Measurements from ENCODE around the gene PGAM5.

DNA sequence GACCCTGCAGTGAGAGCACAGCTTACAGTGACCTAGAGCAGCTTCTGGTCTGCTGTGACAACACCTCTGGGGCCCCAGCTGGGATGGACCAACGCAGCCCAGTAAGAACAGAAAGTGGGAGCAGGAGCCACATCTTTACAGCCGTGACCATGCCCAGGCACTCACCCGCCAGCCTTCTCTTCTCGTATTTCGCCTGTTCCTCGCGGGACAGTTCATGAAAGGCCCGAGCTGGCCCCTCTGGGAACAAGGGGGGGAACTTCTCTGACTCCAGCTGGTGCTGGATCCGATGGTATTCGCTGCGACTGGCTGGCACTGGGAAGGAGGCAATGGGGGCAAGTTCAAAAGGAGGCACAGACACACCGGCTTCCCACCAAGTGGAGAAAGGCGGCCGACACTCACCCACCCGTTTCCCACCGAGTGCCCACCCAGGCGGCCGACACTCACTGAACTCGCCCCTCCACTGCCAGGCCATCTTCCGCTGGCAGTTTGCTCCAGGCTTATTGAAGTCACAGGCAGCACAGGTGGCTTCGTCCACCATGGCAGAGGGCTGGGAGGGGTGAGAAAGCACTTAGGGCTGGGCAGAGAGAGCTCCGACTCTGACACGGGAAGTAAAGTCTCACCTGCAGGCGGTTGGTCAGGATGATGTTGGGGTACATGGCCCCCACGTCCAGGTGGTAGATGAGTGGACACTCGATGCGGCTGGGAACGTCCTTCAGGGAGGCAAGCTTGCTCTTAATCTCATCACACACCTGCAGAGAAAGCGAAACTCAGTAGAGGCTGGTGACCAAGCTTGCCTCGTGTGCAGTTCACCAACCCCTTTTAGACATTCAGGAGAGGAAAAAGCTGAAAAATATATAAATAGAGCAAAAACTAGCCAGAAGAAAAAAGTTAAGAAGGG, 42.2 kb upstream of the PGAM5 start:
- TF ChIP-seq POLR2AphosphoS5 (IDR thresholded peaks at IDR 0.05) = no peak
- TF ChIP-seq, protein P1, sequence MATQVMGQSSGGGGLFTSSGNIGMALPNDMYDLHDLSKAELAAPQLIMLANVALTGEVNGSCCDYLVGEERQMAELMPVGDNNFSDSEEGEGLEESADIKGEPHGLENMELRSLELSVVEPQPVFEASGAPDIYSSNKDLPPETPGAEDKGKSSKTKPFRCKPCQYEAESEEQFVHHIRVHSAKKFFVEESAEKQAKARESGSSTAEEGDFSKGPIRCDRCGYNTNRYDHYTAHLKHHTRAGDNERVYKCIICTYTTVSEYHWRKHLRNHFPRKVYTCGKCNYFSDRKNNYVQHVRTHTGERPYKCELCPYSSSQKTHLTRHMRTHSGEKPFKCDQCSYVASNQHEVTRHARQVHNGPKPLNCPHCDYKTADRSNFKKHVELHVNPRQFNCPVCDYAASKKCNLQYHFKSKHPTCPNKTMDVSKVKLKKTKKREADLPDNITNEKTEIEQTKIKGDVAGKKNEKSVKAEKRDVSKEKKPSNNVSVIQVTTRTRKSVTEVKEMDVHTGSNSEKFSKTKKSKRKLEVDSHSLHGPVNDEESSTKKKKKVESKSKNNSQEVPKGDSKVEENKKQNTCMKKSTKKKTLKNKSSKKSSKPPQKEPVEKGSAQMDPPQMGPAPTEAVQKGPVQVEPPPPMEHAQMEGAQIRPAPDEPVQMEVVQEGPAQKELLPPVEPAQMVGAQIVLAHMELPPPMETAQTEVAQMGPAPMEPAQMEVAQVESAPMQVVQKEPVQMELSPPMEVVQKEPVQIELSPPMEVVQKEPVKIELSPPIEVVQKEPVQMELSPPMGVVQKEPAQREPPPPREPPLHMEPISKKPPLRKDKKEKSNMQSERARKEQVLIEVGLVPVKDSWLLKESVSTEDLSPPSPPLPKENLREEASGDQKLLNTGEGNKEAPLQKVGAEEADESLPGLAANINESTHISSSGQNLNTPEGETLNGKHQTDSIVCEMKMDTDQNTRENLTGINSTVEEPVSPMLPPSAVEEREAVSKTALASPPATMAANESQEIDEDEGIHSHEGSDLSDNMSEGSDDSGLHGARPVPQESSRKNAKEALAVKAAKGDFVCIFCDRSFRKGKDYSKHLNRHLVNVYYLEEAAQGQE (IDR thresholded peaks at IDR 0.05; ENCODE audit: borderline replicate concordance) = no peak
- TF ChIP-seq, protein P2, sequence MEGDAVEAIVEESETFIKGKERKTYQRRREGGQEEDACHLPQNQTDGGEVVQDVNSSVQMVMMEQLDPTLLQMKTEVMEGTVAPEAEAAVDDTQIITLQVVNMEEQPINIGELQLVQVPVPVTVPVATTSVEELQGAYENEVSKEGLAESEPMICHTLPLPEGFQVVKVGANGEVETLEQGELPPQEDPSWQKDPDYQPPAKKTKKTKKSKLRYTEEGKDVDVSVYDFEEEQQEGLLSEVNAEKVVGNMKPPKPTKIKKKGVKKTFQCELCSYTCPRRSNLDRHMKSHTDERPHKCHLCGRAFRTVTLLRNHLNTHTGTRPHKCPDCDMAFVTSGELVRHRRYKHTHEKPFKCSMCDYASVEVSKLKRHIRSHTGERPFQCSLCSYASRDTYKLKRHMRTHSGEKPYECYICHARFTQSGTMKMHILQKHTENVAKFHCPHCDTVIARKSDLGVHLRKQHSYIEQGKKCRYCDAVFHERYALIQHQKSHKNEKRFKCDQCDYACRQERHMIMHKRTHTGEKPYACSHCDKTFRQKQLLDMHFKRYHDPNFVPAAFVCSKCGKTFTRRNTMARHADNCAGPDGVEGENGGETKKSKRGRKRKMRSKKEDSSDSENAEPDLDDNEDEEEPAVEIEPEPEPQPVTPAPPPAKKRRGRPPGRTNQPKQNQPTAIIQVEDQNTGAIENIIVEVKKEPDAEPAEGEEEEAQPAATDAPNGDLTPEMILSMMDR (IDR thresholded peaks at IDR 0.05; ENCODE audit: poor library complexity, severe bottlenecking) = no peak
- no peak for TF ChIP-seq TAF1 (IDR thresholded peaks at IDR 0.05; ENCODE audit: low read depth)
- TF ChIP-seq EP300 (conservative IDR thresholded peaks at IDR 0.05; ENCODE audit: poor library complexity, severe bottlenecking) = no peak
- TF ChIP-seq EZH2 (IDR thresholded peaks at IDR 0.05; ENCODE audit: borderline replicate concordance, insufficient read depth, low read length, poor library complexity, severe bottlenecking) = no peak
- no peak for TF ChIP-seq SMC3 (conservative IDR thresholded peaks at IDR 0.05; ENCODE audit: poor library complexity)
- TF ChIP-seq RAD21 (conservative IDR thresholded peaks at IDR 0.05) = no peak
- TF ChIP-seq MXI1 (conservative IDR thresholded peaks at IDR 0.05; ENCODE audit: poor library complexity, severe bottlenecking) = no peak
